SK-N-SH (cell line): ENCODE results near the gene CETN1. TPM values are rescaled to one million over a fixed set of nuclear protein-coding genes. Genes with fewer than 3 reads are reported as not detected.

Experiments used
- CTCF ChIA-PET: fragments of 300-600, 350-600 bp; formaldehyde crosslinking; extraction: SDS; loops from one replicate; lab custom pipeline; 2021; lab: Yijun Ruan, JAX
- POLR2A ChIA-PET: fragments of 350-600 bp; sonication (Branson Sonifier 250); formaldehyde crosslinking; extraction: SDS; loops from one replicate; lab custom pipeline; 2020; ENCODE audit warnings: antibody characterized with exemption, inconsistent platforms; lab: Yijun Ruan, JAX
- DNase-seq: peaks from one replicate; pipeline ENCODE4 v3.0.0; 2012
- H2AFZ ChIP-seq: fragments of 200-600 bp; sonication (generic); 2 replicates; pipeline ENCODE4 v1.8.1; 2016; ENCODE audit warnings: antibody characterized with exemption, mild to moderate bottlenecking, low read depth
- H3F3A ChIP-seq: fragments of 200-600 bp; sonication (generic); replicated peaks from 2 replicates; pipeline ENCODE3; 2016; ENCODE audit warnings: antibody characterized with exemption, mild to moderate bottlenecking; ENCODE audit not compliant: insufficient read depth
- H3K27ac ChIP-seq, 2 experiments: fragments of 200-500 bp in 1 of 2; fragments of 200-600 bp in 1 of 2; sonication (Bioruptor generic) in 1 of 2; sonication (generic), shearing (Covaris generic) in 1 of 2; 2 replicates each; pipeline versions ENCODE4 v1.5.1 to v1.6.1; 2014 to 2016; ENCODE audit warnings: low read depth in 2 of 2, inconsistent platforms in 1 of 2, low read length in 1 of 2, mild to moderate bottlenecking in 1 of 2, mixed read lengths in 1 of 2
- H3K27me3 ChIP-seq: fragments of 200-600 bp; sonication (generic), shearing (Covaris generic); 2 replicates; pipeline ENCODE4 v1.6.1; 2016; ENCODE audit warnings: mixed run types; ENCODE audit not compliant: insufficient read depth
- H3K36me3 ChIP-seq, 2 experiments: fragments of 200-500 bp in 1 of 2; fragments of 200-600 bp in 1 of 2; sonication (Bioruptor generic) in 1 of 2; sonication (generic) in 1 of 2; replicated peaks in 1 of 2; 2 replicates each; pipeline versions ENCODE3 to v1.5.1; 2014 to 2016; ENCODE audit warnings: low read length in 1 of 2, mild to moderate bottlenecking in 1 of 2; ENCODE audit not compliant: insufficient read depth in 2 of 2, control insufficient read depth in 1 of 2
- H3K4me1 ChIP-seq, 2 experiments: fragments of 200-500 bp in 1 of 2; fragments of 200-600 bp in 1 of 2; sonication (Bioruptor generic) in 1 of 2; sonication (generic), shearing (Covaris generic) in 1 of 2; 2 replicates each; pipeline versions ENCODE4 v1.5.1 to v1.6.1; 2014 to 2016; ENCODE audit warnings: low read depth in 1 of 2, low read length in 1 of 2, mixed run types in 1 of 2; ENCODE audit not compliant: insufficient read depth in 2 of 2, control insufficient read depth in 1 of 2
- H3K4me2 ChIP-seq: fragments of 200-600 bp; sonication (generic), shearing (Covaris generic); 2 replicates; pipeline ENCODE4 v1.6.1; 2017; ENCODE audit warnings: mixed run types
- H3K4me3 ChIP-seq, 2 experiments: fragments of 200-500 bp in 1 of 2; fragments of 200-600 bp in 1 of 2; sonication (Bioruptor generic) in 1 of 2; sonication (generic), shearing (Covaris generic) in 1 of 2; 2 replicates each; pipeline versions ENCODE4 v1.5.1 to v1.8.1; 2014 to 2016; ENCODE audit warnings: low read depth in 2 of 2, inconsistent platforms in 1 of 2, low read length in 1 of 2, mild to moderate bottlenecking in 1 of 2, mixed read lengths in 1 of 2, moderate library complexity in 1 of 2
- H3K79me2 ChIP-seq: fragments of 200-600 bp; sonication (generic); 2 replicates; pipeline ENCODE4 v1.8.1; 2017; ENCODE audit warnings: mild to moderate bottlenecking; ENCODE audit not compliant: insufficient read depth
- H3K9ac ChIP-seq: fragments of 200-600 bp; sonication (generic); 2 replicates; pipeline ENCODE4 v1.6.1; 2017; ENCODE audit warnings: mixed run types
- H3K9me2 ChIP-seq: fragments of 200-600 bp; sonication (generic); 2 replicates; pipeline ENCODE4 v1.6.1; 2017; ENCODE audit warnings: mixed run types
- H3K9me3 ChIP-seq: fragments of 200-600 bp; sonication (generic); 2 replicates; pipeline ENCODE4 v1.6.1; 2017; ENCODE audit warnings: mixed run types, mild to moderate bottlenecking, moderate library complexity
- H4K20me1 ChIP-seq: fragments of 200-600 bp; sonication (generic); 2 replicates; pipeline ENCODE4 v1.6.1; 2017; ENCODE audit warnings: mild to moderate bottlenecking, mixed run types; ENCODE audit not compliant: insufficient read depth
- CTCF ChIP-seq: fragments of 200-600 bp; sonication (generic); IDR thresholded peaks from 2 replicates; pipeline ENCODE4 v1.6.1; 2017; ENCODE audit warnings: antibody characterized with exemption, mild to moderate bottlenecking, moderate library complexity
- FOSL2 ChIP-seq: IDR thresholded peaks from 2 replicates; pipeline ENCODE4 v1.4.0; 2012; ENCODE audit warnings: low read depth, mild to moderate bottlenecking, moderate library complexity, borderline replicate concordance
- IRF3 ChIP-seq: fragments of 150-350 bp; IDR thresholded peaks from 2 replicates; pipeline ENCODE4 v1.6.1; 2016; ENCODE audit warnings: mild to moderate bottlenecking, low read depth, low read length
- NRF1 ChIP-seq: IDR thresholded peaks from 2 replicates; pipeline ENCODE4 v1.6.1; 2012; ENCODE audit warnings: low read depth, mild to moderate bottlenecking, low read length
- PBX3 ChIP-seq: IDR thresholded peaks from 2 replicates; pipeline ENCODE4; 2012
- POLR2AphosphoS5 ChIP-seq: IDR thresholded peaks from 2 replicates; pipeline ENCODE4 v1.6.1; 2012; ENCODE audit warnings: low read depth, low read length
- REST ChIP-seq: IDR thresholded peaks from 2 replicates; pipeline ENCODE4 v1.6.1; 2012; ENCODE audit warnings: mild to moderate bottlenecking, low read depth, low read length, moderate library complexity
- RFX5 ChIP-seq: IDR thresholded peaks from 2 replicates; pipeline ENCODE4 v1.6.1; 2012; ENCODE audit warnings: mild to moderate bottlenecking, improper control_type of control experiment, low read length
- RXRA ChIP-seq: IDR thresholded peaks from 2 replicates; pipeline ENCODE4 v1.4.0; 2012; ENCODE audit warnings: low read depth, mild to moderate bottlenecking, borderline replicate concordance
- TAF1 ChIP-seq: IDR thresholded peaks from 2 replicates; pipeline ENCODE4 v1.6.1; 2012; ENCODE audit warnings: low read depth, mild to moderate bottlenecking, low read length, moderate library complexity, borderline replicate concordance
- USF2 ChIP-seq: fragments of 150-350 bp; IDR thresholded peaks from 2 replicates; pipeline ENCODE4 v1.6.1; 2017; ENCODE audit warnings: antibody characterized with exemption, low read length, low read depth, borderline replicate concordance
- WGBS: methylation state at CpG from one replicate; pipeline ENCODE4 v1.1.6; 2017; ENCODE audit warnings: low lambda C conversion rate; 5-methylcytosine and 5-hydroxymethylcytosine counted together
- polyA plus RNA-seq, 3 experiments: library from polyadenylated mRNA; depleted of rRNA; stranded (reverse); fragments of >200 nt; gene quantifications; 2 replicates each; pipeline ENCODE4 v1.2.3, GENCODE V29; 2012

CETN1 gene
- polyA plus RNA-seq, 1 of the 3 experiments (the other 2 are of a cell fraction): not detected

GRCh38 chr18:615773-616172 lies 35.6 kb downstream of the CETN1 start:
- H3K79me2 ChIP-seq: no peaks in the 10 kb centered on the region
- TF ChIP-seq REST (no peak), POLR2AphosphoS5 (no peak), PBX3 (no peak)
- 65% methylated on average over 4 of the region's 4 CpGs for WGBS
- no peak overlapping the region for H3K27ac ChIP-seq
- H3K9me2 ChIP-seq: no peaks in the 10 kb centered on the region
- H3K36me3 ChIP-seq: no peaks in the 10 kb centered on the region
- peaks cover 16% of the 10 kb centered on the region; the same call in 1 of the 2 replicates for H3K27me3 ChIP-seq
- CTCF ChIA-PET: interaction anchor here (0.6 to 5.0 kb wide), 23 partner anchors 8 to 418 kb away, joined by 3 to 25 read pairs (median 4); partner anchors contain the start of gene THOC1
- H2AFZ ChIP-seq: no peak overlapping the region
- no peaks in the 10 kb centered on the region for H4K20me1 ChIP-seq
- H3K4me2 ChIP-seq: no peak overlapping the region
- H3K4me1 ChIP-seq: no peaks in the 10 kb centered on the region
- DNase-seq: no peak
- no peak overlapping the region for H3K9ac ChIP-seq
- no peaks in the 10 kb centered on the region for H3K9me3 ChIP-seq
- POLR2A ChIA-PET: interaction anchor here (0.7 kb wide), 1 partner anchor 216 kb away, joined by 3 read pairs; no protein-coding TSS in a partner anchor
- no peaks in the 10 kb centered on the region for H3F3A ChIP-seq
- H3K4me3 ChIP-seq: no peak overlapping the region

- no peak overlapping the region for H3K4me2 ChIP-seq
- H3K9ac ChIP-seq: no peak overlapping the region
- no peaks in the 10 kb centered on the region for H3F3A ChIP-seq
- no peaks in the 10 kb centered on the region for H3K9me3 ChIP-seq
- CTCF ChIA-PET: interaction anchor here (0.6 to 5.0 kb wide), 20 partner anchors 7 to 381 kb away, joined by 3 to 25 read pairs (median 4); no protein-coding TSS in a partner anchor
- POLR2A ChIA-PET: interaction anchor here (0.7 kb wide), 1 partner anchor 216 kb away, joined by 3 read pairs; no protein-coding TSS in a partner anchor
- H3K9me2 ChIP-seq: no peaks in the 10 kb centered on the region
- no peaks in the 10 kb centered on the region for H3K36me3 ChIP-seq
- peak; percentile 44 for DNase-seq
- H3K79me2 ChIP-seq: no peaks in the 10 kb centered on the region
- no peaks in the 10 kb centered on the region for H4K20me1 ChIP-seq
- no peak overlapping the region for H2AFZ ChIP-seq
- no peak overlapping the region for H3K4me3 ChIP-seq
- H3K4me1 ChIP-seq: no peaks in the 10 kb centered on the region; a peak in 1 of 4 replicates
- no peak overlapping the region for H3K27ac ChIP-seq
- peaks cover 16% of the 10 kb centered on the region; the same call in 1 of the 2 replicates for H3K27me3 ChIP-seq
- WGBS: 17% methylated on average over 4 of the region's 4 CpGs
- no peak for TF ChIP-seq NRF1
- peak; percentile 91 for TF ChIP-seq CTCF
- no peak for TF ChIP-seq RFX5
- no peak for TF ChIP-seq TAF1
- no peak for TF ChIP-seq RXRA
- no peak for TF ChIP-seq REST
- TF ChIP-seq IRF3: no peak
- TF ChIP-seq FOSL2: no peak
- TF ChIP-seq USF2: no peak
These were observed 36.3 kb downstream of the CETN1 start for GRCh38 chr18:616380-616995.
